MM.1S (cell line): ENCODE results near the gene BHLHA9.

Experiments used
- DNase-seq: peaks from one replicate; pipeline ENCODE4 v3.0.0-alpha.2; 2015
- H2AFZ ChIP-seq: fragments of 300-600 bp; sonication (generic); 2 replicates; pipeline ENCODE4 v1.6.0; 2016; ENCODE audit warnings: antibody characterized with exemption, low read length
- H3F3A ChIP-seq: fragments of 300-600 bp; sonication (generic); 2 replicates; pipeline ENCODE4 v1.6.1; 2016; ENCODE audit warnings: mild to moderate bottlenecking, antibody characterized with exemption, low read length, moderate library complexity, mixed read lengths; ENCODE audit not compliant: insufficient read depth
- H3K27ac ChIP-seq: fragments of 300-600 bp; sonication (generic); 2 replicates; pipeline ENCODE4 v1.5.1; 2016; ENCODE audit warnings: mild to moderate bottlenecking, low read length
- H3K27me3 ChIP-seq: fragments of 300-600 bp; sonication (generic); replicated peaks from 2 replicates; pipeline ENCODE4 v1.6.0; 2016; ENCODE audit warnings: low read length; ENCODE audit not compliant: insufficient read depth
- H3K36me3 ChIP-seq: fragments of 300-600 bp; sonication (generic); replicated peaks from 2 replicates; pipeline ENCODE4 v1.6.1; 2016; ENCODE audit warnings: mild to moderate bottlenecking, low read length, mixed read lengths; ENCODE audit not compliant: insufficient read depth
- H3K4me1 ChIP-seq: fragments of 300-600 bp; sonication (generic); 2 replicates; pipeline ENCODE4 v1.6.1; 2016; ENCODE audit warnings: low read length, mixed read lengths
- H3K4me2 ChIP-seq: fragments of 300-600 bp; sonication (generic); 2 replicates; pipeline ENCODE4 v1.6.0; 2016; ENCODE audit warnings: low read depth, low read length
- H3K4me3 ChIP-seq: fragments of 300-600 bp; sonication (generic); 2 replicates; pipeline ENCODE4 v1.5.1; 2016; ENCODE audit warnings: low read length, mixed read lengths
- H3K79me2 ChIP-seq: fragments of 300-600 bp; sonication (generic); 2 replicates; pipeline ENCODE4 v1.6.1; 2016; ENCODE audit warnings: mixed run types, low read length, mixed read lengths
- H3K9ac ChIP-seq: fragments of 300-600 bp; sonication (generic); 2 replicates; pipeline ENCODE4 v1.6.1; 2016; ENCODE audit warnings: low read length, mixed read lengths
- H3K9me2 ChIP-seq: fragments of 300-600 bp; sonication (generic); replicated peaks from 2 replicates; pipeline ENCODE4 v1.6.1; 2016; ENCODE audit warnings: mild to moderate bottlenecking, low read length, mixed read lengths; ENCODE audit not compliant: insufficient read depth
- H3K9me3 ChIP-seq: fragments of 300-600 bp; sonication (generic); replicated peaks from 2 replicates; pipeline ENCODE4 v1.6.1; 2016; ENCODE audit warnings: mild to moderate bottlenecking, low read length, mixed read lengths; ENCODE audit not compliant: insufficient read depth
- H4K20me1 ChIP-seq: fragments of 300-600 bp; sonication (generic); 2 replicates; pipeline ENCODE4 v1.6.1; 2016; ENCODE audit warnings: mild to moderate bottlenecking, low read length, moderate library complexity, mixed read lengths; ENCODE audit not compliant: insufficient read depth
- CTCF ChIP-seq: fragments of 300-600 bp; sonication (generic); IDR thresholded peaks from 2 replicates; pipeline ENCODE4 v1.5.1; 2016; ENCODE audit warnings: antibody characterized with exemption, low read length, mixed read lengths
- EZH2 ChIP-seq: fragments of 300-600 bp; sonication (generic); optimal IDR thresholded peaks from 2 replicates; pipeline ENCODE3; 2017; ENCODE audit warnings: low read depth, mild to moderate bottlenecking, antibody characterized with exemption, low read length, mixed read lengths
- EZH2phosphoT487 ChIP-seq: fragments of 300-600 bp; sonication (generic); IDR thresholded peaks from 2 replicates; pipeline ENCODE4 v1.6.1; 2018; ENCODE audit warnings: antibody characterized with exemption, low read length

BHLHA9 gene

GRCh38 chr17:1270210-1271029, at the start of gene BHLHA9:
Gene BHLHA9 (plus strand): TSS chr17:1270444. CDS start chr17:1270564, 120 bp downstream.
- Histone ChIP-seq H3K4me2 (no peak within 1 kb of the TSS), H3K4me3 (no peak within 1 kb of the TSS), H3K9me3 (no peaks in the 10 kb centered on the region), H3K9me2 (no peaks in the 10 kb centered on the region), H3K79me2 (no peaks in the 10 kb centered on the region), H3K36me3 (no peaks in the 10 kb centered on the region), H3K4me1 (no peaks in the 10 kb centered on the region), H3K27ac (no peak within 1 kb of the TSS), H4K20me1 (no peaks in the 10 kb centered on the region), H3K9ac (no peak within 1 kb of the TSS), H3K27me3 (peaks cover 70% of the 10 kb centered on the region), H2AFZ (no peak within 1 kb of the TSS), H3F3A (peaks cover 3% of the 10 kb centered on the region; the same call in 1 of the 2 replicates)
- DNase-seq: no peak
- TF ChIP-seq EZH2phosphoT487 (no peak), EZH2 (no peak), CTCF (no peak)

- H3K4me1 ChIP-seq: no peaks in the 10 kb centered on the region
- H3K9me2 ChIP-seq: no peaks in the 10 kb centered on the region
- no peaks in the 10 kb centered on the region for H3F3A ChIP-seq
- no peak overlapping the region for H2AFZ ChIP-seq
- H3K27ac ChIP-seq: no peak overlapping the region
- H3K79me2 ChIP-seq: no peaks in the 10 kb centered on the region
- peaks cover 96% of the 10 kb centered on the region for H3K27me3 ChIP-seq
- no peak overlapping the region for H3K4me2 ChIP-seq
- H3K9ac ChIP-seq: no peak overlapping the region
- no peak for DNase-seq
- TF ChIP-seq EZH2 (peak; percentile 72), CTCF (no peak)
- no peak overlapping the region for H3K4me3 ChIP-seq
- H3K36me3 ChIP-seq: no peaks in the 10 kb centered on the region
- no peaks in the 10 kb centered on the region for H4K20me1 ChIP-seq
- no peaks in the 10 kb centered on the region for H3K9me3 ChIP-seq
Observed at GRCh38 chr17:1221209-1221608, 49.0 kb upstream of the BHLHA9 start.

GRCh38 chr17:1222321-1222720, 47.9 kb upstream of the BHLHA9 start:
- H3K4me1 ChIP-seq: no peaks in the 10 kb centered on the region
- no peak overlapping the region for H2AFZ ChIP-seq
- no peaks in the 10 kb centered on the region for H3K36me3 ChIP-seq
- H3K27ac ChIP-seq: no peak overlapping the region
- H3K4me3 ChIP-seq: no peak overlapping the region
- H3K9ac ChIP-seq: no peak overlapping the region
- no peaks in the 10 kb centered on the region for H3F3A ChIP-seq
- peaks cover 96% of the 10 kb centered on the region for H3K27me3 ChIP-seq
- no peaks in the 10 kb centered on the region for H4K20me1 ChIP-seq
- TF ChIP-seq EZH2phosphoT487 (no peak), EZH2 (no peak), CTCF (no peak)
- no peak overlapping the region for H3K4me2 ChIP-seq
- no peaks in the 10 kb centered on the region for H3K79me2 ChIP-seq
- no peaks in the 10 kb centered on the region for H3K9me2 ChIP-seq
- no peak for DNase-seq
- no peaks in the 10 kb centered on the region for H3K9me3 ChIP-seq
